GM12873 (cell line): ENCODE results near the gene KDM2A.

Experiments used
- TF ChIP-seq, protein P1 (sequence below): IDR thresholded peaks from 2 replicates; pipeline ENCODE4 v1.5.1; 2012; ENCODE audit warnings: low read depth, mild to moderate bottlenecking, moderate library complexity, low read length, control low read depth; ENCODE audit not compliant: insufficient read depth; ENCODE audit errors: missing control alignments

Gene KDM2A

DNA sequence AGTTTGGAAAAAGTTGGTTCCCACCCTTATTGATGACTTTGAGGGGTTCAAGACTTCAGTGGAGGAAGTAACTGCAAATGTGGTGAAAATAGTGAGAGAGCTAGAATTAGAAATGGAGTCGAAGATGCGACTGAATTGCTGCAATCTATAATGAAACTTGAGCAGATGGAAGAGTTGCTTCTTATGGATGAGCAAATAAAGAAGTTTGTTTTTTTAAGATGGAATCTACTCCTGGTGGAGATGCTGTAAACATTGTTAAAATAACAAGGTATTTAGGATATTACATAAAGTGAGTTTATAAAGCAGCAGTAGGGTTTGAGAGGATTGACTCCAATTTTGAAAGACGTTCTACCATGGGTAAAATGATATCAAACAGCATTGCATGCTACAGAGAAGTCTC, 83.0 kb downstream of the KDM2A start:
- TF ChIP-seq, protein P1, sequence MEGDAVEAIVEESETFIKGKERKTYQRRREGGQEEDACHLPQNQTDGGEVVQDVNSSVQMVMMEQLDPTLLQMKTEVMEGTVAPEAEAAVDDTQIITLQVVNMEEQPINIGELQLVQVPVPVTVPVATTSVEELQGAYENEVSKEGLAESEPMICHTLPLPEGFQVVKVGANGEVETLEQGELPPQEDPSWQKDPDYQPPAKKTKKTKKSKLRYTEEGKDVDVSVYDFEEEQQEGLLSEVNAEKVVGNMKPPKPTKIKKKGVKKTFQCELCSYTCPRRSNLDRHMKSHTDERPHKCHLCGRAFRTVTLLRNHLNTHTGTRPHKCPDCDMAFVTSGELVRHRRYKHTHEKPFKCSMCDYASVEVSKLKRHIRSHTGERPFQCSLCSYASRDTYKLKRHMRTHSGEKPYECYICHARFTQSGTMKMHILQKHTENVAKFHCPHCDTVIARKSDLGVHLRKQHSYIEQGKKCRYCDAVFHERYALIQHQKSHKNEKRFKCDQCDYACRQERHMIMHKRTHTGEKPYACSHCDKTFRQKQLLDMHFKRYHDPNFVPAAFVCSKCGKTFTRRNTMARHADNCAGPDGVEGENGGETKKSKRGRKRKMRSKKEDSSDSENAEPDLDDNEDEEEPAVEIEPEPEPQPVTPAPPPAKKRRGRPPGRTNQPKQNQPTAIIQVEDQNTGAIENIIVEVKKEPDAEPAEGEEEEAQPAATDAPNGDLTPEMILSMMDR: no peak

DNA sequence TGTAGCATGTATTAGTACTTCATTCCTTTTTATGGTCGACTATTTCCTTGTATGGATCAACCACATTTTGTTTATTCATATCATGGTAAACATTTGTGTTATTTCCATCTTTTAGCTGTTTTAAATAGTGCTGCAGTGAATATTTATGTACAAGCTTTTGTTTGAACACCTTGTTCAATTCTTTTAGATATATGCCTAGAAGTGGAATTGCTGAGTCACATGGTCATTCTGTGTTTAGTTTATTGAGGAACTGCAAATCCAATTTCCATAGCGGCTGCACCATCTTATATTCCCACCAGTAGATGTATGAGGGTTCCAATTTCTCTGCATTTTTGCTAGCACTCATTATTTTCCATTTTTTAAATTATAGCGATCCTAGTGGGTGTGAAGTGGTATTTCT, 85.8 kb downstream of the KDM2A start:
- TF ChIP-seq, protein P1: no peak

DNA sequence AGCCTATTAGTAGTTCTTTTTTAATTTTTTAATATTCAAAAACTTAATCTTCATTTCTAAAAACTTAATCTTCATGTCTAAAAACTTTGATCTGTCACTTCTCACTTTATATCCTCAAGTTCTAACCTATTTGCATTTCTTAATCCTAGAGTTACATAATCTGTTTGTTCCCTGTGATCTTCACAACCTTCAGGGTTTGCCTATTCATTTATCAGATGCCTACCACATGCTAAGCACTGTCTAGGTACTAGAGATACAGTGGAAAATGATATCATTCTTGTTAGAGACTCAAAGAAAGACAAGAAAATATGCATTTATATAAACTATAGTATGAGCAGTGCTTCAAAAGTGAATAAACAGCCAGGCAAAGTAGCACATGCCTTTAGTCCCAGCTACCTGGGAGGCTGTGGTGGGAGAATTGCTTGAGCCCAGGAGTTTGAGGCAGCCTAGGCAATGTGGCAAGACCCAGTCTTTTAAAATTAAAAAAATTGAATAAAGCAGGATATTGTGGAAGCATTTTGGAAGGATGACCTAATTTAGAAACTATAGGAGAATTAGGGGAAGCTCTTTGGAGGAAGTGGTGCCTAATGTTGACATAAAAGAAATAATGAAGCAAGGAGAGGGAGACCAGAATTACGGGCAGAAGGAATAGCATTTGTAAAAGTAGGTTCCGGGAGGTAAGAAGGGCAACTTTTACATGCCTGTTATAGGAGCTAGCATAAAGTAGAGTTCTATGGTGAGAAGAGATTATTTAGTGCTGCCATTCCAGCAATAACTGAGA, 92.8 kb downstream of the KDM2A start:
- TF ChIP-seq, protein P1: no peak

DNA sequence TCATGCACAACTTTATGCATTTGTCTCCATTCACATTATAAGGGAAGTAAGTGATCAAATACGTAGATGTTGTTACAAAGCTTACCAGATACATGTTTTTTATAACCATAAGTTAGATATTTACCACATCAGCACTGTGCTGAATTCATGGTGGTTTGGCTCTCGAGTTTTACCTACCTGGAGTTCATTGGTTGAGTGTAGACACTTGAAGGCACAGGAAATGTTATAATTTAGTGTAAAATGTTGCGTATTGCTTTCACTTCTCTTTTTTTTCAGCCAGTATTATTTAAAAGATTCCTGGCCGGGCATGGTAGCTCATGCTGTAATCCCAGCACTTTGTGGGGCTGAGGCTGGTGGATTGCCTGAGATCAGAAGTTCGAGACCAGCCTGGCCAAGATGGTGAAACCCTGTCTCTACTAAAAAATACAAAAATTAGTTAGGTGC, 94.1 kb downstream of the KDM2A start:
- TF ChIP-seq, protein P1: no peak

DNA sequence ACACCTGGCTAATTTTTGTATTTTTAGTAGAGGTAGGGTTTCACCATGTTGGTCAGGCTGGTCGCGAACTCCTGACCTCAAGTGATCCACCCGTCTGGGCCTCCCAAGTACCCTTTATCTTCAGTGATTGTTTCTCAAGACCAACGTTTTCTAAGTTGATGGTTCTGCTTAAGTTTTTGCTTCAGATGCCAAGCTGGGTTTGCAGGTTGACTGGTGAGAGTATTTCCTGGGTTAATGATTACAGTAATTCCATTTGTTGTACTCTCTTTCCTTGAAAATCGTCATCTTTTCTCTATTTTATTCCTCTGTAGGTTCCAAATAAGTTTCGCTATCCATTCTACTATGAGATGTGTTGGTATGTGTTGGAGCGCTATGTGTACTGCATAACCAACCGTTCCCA, 108.7 kb downstream of the KDM2A start:
- TF ChIP-seq, protein P1: no peak

DNA sequence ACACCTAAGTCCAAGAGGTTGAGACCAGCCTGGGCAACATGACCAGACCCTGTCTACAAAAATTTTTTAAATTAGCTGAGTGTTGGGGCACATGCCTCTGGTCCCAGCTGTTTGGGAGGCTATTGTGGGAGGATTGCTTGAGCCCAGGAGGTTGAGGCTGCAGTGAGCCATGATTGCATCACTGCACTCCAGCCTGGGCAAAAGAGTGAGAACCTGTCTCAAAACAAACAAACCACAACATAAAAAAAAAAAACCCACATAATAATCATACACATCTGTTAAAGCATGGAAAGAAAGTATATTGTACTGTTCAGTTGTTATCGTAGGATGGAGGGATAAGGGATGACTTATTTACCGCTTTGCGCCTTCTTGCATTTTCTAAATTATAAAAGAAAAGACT, 111.3 kb downstream of the KDM2A start:
- TF ChIP-seq, protein P1: no peak

DNA sequence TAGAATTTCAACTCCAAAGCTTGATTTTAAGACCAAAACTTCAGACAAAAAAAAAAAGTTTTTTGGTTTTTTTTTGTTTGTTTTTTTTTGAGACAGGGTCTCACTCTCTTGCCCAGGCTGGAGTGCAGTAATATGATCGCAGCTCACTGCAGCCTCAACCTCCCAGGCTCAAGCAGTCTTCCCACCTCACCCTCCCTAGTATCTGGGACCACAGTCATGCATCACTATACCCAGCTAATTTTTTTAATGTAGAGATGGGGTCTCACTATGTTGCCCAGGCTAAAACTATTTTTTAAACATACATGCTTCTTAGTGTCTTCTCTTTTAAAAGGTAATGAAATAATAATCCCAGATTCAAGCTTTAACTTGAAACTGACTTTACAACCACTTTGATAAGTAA, 111.8 kb downstream of the KDM2A start:
- TF ChIP-seq, protein P1: no peak
